Heart left ventricle (tissue), 16 donors: ENCODE measurements around the gene PIH1D2. TPM values are rescaled to one million over a fixed set of nuclear protein-coding genes. Genes with fewer than 3 reads are reported as not detected.

Experiments
- ATAC-seq, 4 donors: fragments of 200-7000 bp; cut with Tn5 transposase; one replicate each; pipeline ENCODE4 v1.9.1; 2020 to 2022; ENCODE audit warnings: moderate library complexity in 4 of 4, mild to moderate bottlenecking in 3 of 4, moderate number of reproducible peaks in 1 of 4
- DNase-seq, 5 donors: peaks; one replicate each; pipeline ENCODE4 v3.0.0-alpha.2; 2020
- H3K27ac ChIP-seq, 12 donors: fragments of 200-600 bp; sonication (generic) in 4 of 12; one replicate each; pipeline versions ENCODE4 v1.5.0 to v1.8.0; 2016 to 2022; ENCODE audit warnings: mild to moderate bottlenecking in 2 of 12
- H3K27me3 ChIP-seq, 9 donors: fragments of 200-600 bp; sonication (generic) in 2 of 9; one replicate each; pipeline versions ENCODE4 v1.5.1 to v1.8.0; 2016 to 2022; ENCODE audit warnings: mild to moderate bottlenecking in 3 of 9
- H3K36me3 ChIP-seq, 9 donors: fragments of 200-600 bp; sonication (generic) in 2 of 9; one replicate each; pipeline versions ENCODE4 v1.5.0 to v1.8.0; 2018 to 2022; ENCODE audit warnings: mild to moderate bottlenecking in 2 of 9
- H3K4me1 ChIP-seq, 12 donors: fragments of 200-600 bp; sonication (generic) in 4 of 12; one replicate each; pipeline versions ENCODE4 v1.5.0 to v1.8.0; 2016 to 2022; ENCODE audit warnings: mild to moderate bottlenecking in 3 of 12
- H3K4me3 ChIP-seq, 12 donors: fragments of 200-600 bp; sonication (generic) in 4 of 12; one replicate each; pipeline versions ENCODE4 v1.5.0 to v1.8.0; 2017 to 2022; ENCODE audit warnings: mild to moderate bottlenecking in 9 of 12, moderate library complexity in 4 of 12
- H3K9me3 ChIP-seq, 12 donors: fragments of 200-600 bp; sonication (generic) in 4 of 12; one replicate each; pipeline versions ENCODE4 v1.5.0 to v1.8.0; 2016 to 2022; ENCODE audit warnings: mild to moderate bottlenecking in 1 of 12
- POLR2A ChIP-seq, 2 donors: fragments of 450-650 bp; IDR thresholded peaks; one replicate each; pipeline ENCODE4 v1.6.1; 2017; ENCODE audit warnings: antibody characterized with exemption in 2 of 2, mild to moderate bottlenecking in 2 of 2, moderate library complexity in 2 of 2
- WGBS, 4 donors: extraction: QIAGEN DNeasy Blood & Tissue Kit in 2 of 4; methylation state at CpG; one replicate each; pipeline versions ENCODE4 v1.1.5 to v1.1.7; 2013 to 2018; 5-methylcytosine and 5-hydroxymethylcytosine counted together
- intact Hi-C, 10 donors: fragments of 100-400 bp; cut with DNase I; formaldehyde crosslinking; loops; one replicate each; pipeline versions ENCODE4 v1.11.1 to v1.14.2; 2022
- polyA plus RNA-seq, 2 donors: library from polyadenylated mRNA; stranded (reverse); fragments of 200-250 nt; gene quantifications; one replicate each; pipeline ENCODE4 v1.2.3, GENCODE V29; 2013
- total RNA-seq, 9 donors: library from RNA; depleted of rRNA in 2 of 9; stranded (reverse); fragments of >200 nt in 2 of 9; fragmentation: NEBNext Ultra II Directional in 3 of 9; extraction: Animal tissue kit (Norgen Biotek cat#: 25700) in 3 of 9; gene quantifications; one replicate each; pipeline versions ENCODE4 v1.1.0 to v1.2.4, GENCODE V29; 2016 to 2023
- TF ChIP-seq, protein P1 (sequence below), 12 donors: fragments of 200-600 bp; sonication (generic) in 4 of 12; IDR thresholded peaks; one replicate each; pipeline versions ENCODE4 v1.5.0 to v1.8.0; 2018 to 2022; ENCODE audit warnings: antibody characterized with exemption in 12 of 12, mild to moderate bottlenecking in 5 of 12
- donor health status: ischemic (EF 13 %, LVEDD 7.1; RV severe dilation, severe dysfunction).
- donor health status: healthy with polysubstance abuse.
- donor health status: DM: no; HTN: yes; CAD: no.
- donor health status: DM: no; HTN: no; CAD: no.
- donor health status: ischemic (EF 25% LVEDD 6.9; RV normal size, moderate dysfunction).
- donor health status: ischemic (EF 25% LVEDD 5.7; RV mildly dilated, moderate dysfunction).
- donor health status: healthy.
- donor health status: DM: yes; HTN: yes; CAD: no.
- donor health status: ischemic (EF 35%, LVEDD 5.7; RV mildly dilated, moderate dysfunction).
- donor health status: nonischemic (EF 11% LVEDD 7.7; RV severe dilation, severe dysfunction).
- donor health status: DM: yes; HTN: yes; CAD: no.
- donor health status: PGD.
- donor health status: ischemic (EF 29% LVEDD 5.4; RV normal size, mild dysfunction).
- donor health status: nonischemic (EF 23%, LVEDD 6.1; RV moderate dilation, normal function).

Gene PIH1D2
- total and polyA plus RNA-seq, 11 donors: 1.4 to 6.9 (median 2.1) TPM

DNA sequence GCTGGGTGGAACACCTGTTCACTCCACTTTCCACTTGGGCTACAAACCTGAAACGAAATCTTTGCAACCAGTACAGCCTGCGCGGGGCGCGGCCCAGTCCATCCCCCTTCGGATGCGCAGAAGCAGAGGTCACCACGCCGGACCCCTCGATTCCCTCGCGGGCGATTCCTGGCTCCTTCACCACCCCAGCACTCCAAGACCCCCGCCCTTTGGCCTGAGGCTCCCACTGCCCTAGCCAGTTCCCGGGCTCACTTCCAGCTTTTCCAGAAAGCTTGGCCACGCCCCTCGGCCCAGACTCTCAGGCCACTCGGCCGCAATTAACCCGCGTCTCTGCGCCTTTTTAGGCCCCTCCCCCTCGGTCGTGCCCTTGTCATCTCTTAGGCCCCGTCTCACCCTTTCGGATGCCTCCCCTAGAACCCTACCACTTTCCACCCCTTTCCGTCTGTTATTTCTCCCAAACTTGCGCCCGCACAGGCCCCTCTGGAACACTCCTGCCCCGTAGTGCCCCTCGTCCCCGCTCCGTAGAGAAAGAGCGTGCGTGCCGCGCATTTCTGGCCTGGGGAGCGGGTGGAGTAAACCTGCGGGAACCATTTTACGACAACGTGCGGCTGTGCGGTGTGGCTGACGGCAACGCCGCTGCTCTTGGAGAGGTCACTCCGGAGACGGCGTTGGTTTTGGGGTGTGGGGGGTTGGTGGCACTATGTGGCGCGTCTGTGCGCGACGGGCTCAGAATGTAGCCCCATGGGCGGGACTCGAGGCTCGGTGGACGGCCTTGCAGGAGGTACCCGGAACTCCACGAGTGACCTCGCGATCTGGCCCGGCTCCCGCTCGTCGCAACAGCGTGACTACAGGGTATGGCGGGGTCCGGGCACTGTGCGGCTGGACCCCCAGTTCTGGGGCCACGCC is 48.8 kb downstream of the PIH1D2 start, which contains the start of gene DLAT:
Gene DLAT (plus strand): TSS at position 636 of the 906 bp plus-strand sequence. CDS start 65 bp downstream, at position 701.
- WGBS, 4 donors: 0% methylated on average over 44 to 71 of the region's 71 CpGs
- DNase-seq (peak; percentile 88 to 94 (median 92)), ATAC-seq (peak; percentile 89 to 94 (median 93))
- no peaks in the 10 kb centered on the region for H3K27me3 ChIP-seq
- H3K9me3 ChIP-seq: no peaks in the 10 kb centered on the region
- peaks cover 0 to 31% (median 16%) of the 10 kb centered on the region in 12 donors for H3K4me1 ChIP-seq
- intact Hi-C loops: loop anchor here in 2 of 10 donors (5.0 to 10.0 kb wide), 4 partner anchors 47 to 148 kb away; partner anchors contain the start of genes SDHD (in 2 of the 2), TIMM8B (in 2 of the 2), CFAP68 (in 1 of the 2) and FDXACB1 (in 1 of the 2)
- TF ChIP-seq, protein P1, sequence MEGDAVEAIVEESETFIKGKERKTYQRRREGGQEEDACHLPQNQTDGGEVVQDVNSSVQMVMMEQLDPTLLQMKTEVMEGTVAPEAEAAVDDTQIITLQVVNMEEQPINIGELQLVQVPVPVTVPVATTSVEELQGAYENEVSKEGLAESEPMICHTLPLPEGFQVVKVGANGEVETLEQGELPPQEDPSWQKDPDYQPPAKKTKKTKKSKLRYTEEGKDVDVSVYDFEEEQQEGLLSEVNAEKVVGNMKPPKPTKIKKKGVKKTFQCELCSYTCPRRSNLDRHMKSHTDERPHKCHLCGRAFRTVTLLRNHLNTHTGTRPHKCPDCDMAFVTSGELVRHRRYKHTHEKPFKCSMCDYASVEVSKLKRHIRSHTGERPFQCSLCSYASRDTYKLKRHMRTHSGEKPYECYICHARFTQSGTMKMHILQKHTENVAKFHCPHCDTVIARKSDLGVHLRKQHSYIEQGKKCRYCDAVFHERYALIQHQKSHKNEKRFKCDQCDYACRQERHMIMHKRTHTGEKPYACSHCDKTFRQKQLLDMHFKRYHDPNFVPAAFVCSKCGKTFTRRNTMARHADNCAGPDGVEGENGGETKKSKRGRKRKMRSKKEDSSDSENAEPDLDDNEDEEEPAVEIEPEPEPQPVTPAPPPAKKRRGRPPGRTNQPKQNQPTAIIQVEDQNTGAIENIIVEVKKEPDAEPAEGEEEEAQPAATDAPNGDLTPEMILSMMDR (IDR thresholded peaks at IDR 0.05): no peak
- peak in 1 of 2 donors; percentile 48 for TF ChIP-seq POLR2A (IDR thresholded peaks at IDR 0.05)
- H3K27ac ChIP-seq: peak within 1 kb of the TSS; percentile 85 to 96 (median 92)
- H3K4me3 ChIP-seq: peak within 1 kb of the TSS; percentile 66 to 97 (median 88)
- peaks cover 0 to 52% (median 22%) of the 10 kb centered on the region in 9 donors for H3K36me3 ChIP-seq

DNA sequence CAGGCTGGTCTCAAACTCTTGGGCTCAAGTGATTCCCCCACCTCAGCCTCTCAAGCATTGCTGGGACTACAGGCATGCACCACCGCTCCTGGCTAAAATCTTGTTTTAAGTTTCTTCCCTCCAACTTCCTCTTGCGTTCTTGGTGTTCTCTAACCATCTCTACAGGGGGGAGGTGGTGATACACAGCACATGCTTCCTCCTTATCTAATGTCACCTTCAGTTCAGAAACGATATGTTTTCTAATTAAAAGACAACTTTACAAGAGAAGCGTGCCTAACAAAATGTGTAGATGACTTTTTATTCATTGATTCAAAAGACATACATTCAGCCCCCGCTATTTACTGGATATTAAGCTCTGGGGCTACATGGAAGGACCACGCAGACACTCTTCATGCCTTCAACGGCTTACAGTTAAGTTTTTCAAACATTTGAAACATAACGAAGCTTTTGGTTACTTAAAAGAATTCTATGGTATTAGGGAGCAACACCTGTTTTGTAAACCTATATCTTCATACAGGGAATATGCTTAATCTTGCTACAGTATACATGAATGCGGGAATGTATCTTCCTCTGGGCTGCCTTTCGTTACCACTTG is 49.5 kb downstream of the PIH1D2 start:
- no peak for DNase-seq
- Histone ChIP-seq H3K4me1 (peaks cover 0 to 34% (median 20%) of the 10 kb centered on the region in 12 donors), H3K27me3 (no peaks in the 10 kb centered on the region), H3K27ac (peak overlapping the region; percentile 85 to 96 (median 92)), H3K9me3 (no peaks in the 10 kb centered on the region), H3K36me3 (peaks cover 0 to 52% (median 15%) of the 10 kb centered on the region in 9 donors), H3K4me3 (peak overlapping the region; percentile 66 to 97 (median 88))
- WGBS, 4 donors: 12 to 18% (median 18%) methylated on average over 10 of the region's 10 CpGs
- no peak for TF ChIP-seq POLR2A (IDR thresholded peaks at IDR 0.05)
- TF ChIP-seq, protein P1 (IDR thresholded peaks at IDR 0.05): no peak
- intact Hi-C loops: loop anchor here in 1 of 10 donors (10.0 kb wide), 1 partner anchor 61 kb away; the partner anchor contains the start of genes SDHD and TIMM8B
- ATAC-seq: no peak

DNA sequence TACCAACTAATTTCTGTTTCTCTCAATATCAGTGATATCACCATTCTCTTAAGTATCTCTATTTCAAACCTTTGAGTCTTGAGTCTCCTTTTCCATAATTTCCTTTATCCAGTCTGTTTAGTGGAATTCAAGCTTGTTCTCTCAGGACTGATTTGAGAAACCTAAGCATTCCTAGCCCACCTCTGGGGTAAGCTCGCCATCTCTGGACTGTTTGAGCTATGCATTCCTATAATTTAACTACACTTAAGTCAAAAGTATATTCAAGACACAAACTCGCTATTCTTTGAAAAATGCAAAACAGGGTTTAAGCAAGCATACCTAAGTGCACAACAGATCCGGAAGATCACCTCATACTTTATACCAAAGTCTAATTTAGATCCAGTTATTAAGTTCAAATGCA is 50.7 kb downstream of the PIH1D2 start:
- no peaks in the 10 kb centered on the region for H3K27me3 ChIP-seq
- TF ChIP-seq, protein P1 (IDR thresholded peaks at IDR 0.05): no peak
- TF ChIP-seq POLR2A (IDR thresholded peaks at IDR 0.05): no peak
- peaks cover 0 to 52% (median 7%) of the 10 kb centered on the region in 9 donors for H3K36me3 ChIP-seq
- H3K4me3 ChIP-seq: no peak overlapping the region
- no peak for DNase-seq
- ATAC-seq: no peak
- peak overlapping the region in 1 of 12 donors; percentile 91 for H3K27ac ChIP-seq
- H3K9me3 ChIP-seq: no peaks in the 10 kb centered on the region
- intact Hi-C loops: loop anchor here in 1 of 10 donors (10.0 kb wide), 1 partner anchor 62 kb away; the partner anchor contains the start of genes SDHD and TIMM8B
- H3K4me1 ChIP-seq: peaks cover 0 to 39% (median 21%) of the 10 kb centered on the region in 12 donors
- 87 to 91% (median 89%) methylated on average over 3 of the region's 3 CpGs for WGBS, 4 donors
